Measurements from ENCODE around the gene CACNB2. TPM values are rescaled to one million over a fixed set of nuclear protein-coding genes. Genes with fewer than 3 reads are reported as not detected.

The CACNB2 gene
- total RNA-seq, 2 donors from 2014 or later, result 4.5 to 56.7 TPM

GRCh38 chr10:18450298-18450697 lies 310.1 kb downstream of the CACNB2 start:
- no peak for TF ChIP-seq CTCF (IDR thresholded peaks at IDR 0.05)
- H3K27ac ChIP-seq, result no peak overlapping the region
- no peak for DNase-seq (ENCODE audit: low spot score)
- ATAC-seq (ENCODE audit: insufficient number of reproducible peaks, low FRiP score, low read depth), result no peak
- no peaks in the 10 kb centered on the region for H3K27me3 ChIP-seq (replicated peaks; ENCODE audit: insufficient read depth)
- no peak overlapping the region for H3K4me3 ChIP-seq
- no peaks in the 10 kb centered on the region for H3K9me3 ChIP-seq
- peaks cover 0 to 4% of the 10 kb centered on the region in 2 donors for H3K4me1 ChIP-seq (ENCODE audit: control insufficient read depth in 1 of 2, low read depth in 2 of 2)
- H3K36me3 ChIP-seq, result no peaks in the 10 kb centered on the region

GRCh38 chr10:18455086-18455884 lies 315.1 kb downstream of the CACNB2 start:
- Histone ChIP-seq H3K4me1 (ENCODE audit: control insufficient read depth in 1 of 2, low read depth in 2 of 2) (no peaks in the 10 kb centered on the region), H3K9me3 (no peaks in the 10 kb centered on the region), H3K36me3 (no peaks in the 10 kb centered on the region), H3K27ac (no peak overlapping the region), H3K27me3 (replicated peaks; ENCODE audit: insufficient read depth) (no peaks in the 10 kb centered on the region), H3K4me3 (no peak overlapping the region)
- DNase-seq (ENCODE audit: low spot score), result no peak
- no peak for TF ChIP-seq CTCF (IDR thresholded peaks at IDR 0.05)
- no peak for ATAC-seq (ENCODE audit: insufficient number of reproducible peaks, low FRiP score, low read depth)

- H3K27ac ChIP-seq, result no peak overlapping the region
- no peaks in the 10 kb centered on the region for H3K9me3 ChIP-seq
- no peaks in the 10 kb centered on the region for H3K4me1 ChIP-seq (ENCODE audit: control insufficient read depth in 1 of 2, low read depth in 2 of 2)
- no peak for TF ChIP-seq CTCF (IDR thresholded peaks at IDR 0.05)
- no peak for ATAC-seq (ENCODE audit: insufficient number of reproducible peaks, low FRiP score, low read depth)
- no peak overlapping the region for H3K4me3 ChIP-seq
- DNase-seq (ENCODE audit: low spot score), result no peak
- no peaks in the 10 kb centered on the region for H3K27me3 ChIP-seq (replicated peaks; ENCODE audit: insufficient read depth)
- no peaks in the 10 kb centered on the region for H3K36me3 ChIP-seq
Observed at GRCh38 chr10:18456984-18457383, 316.8 kb downstream of the CACNB2 start.

- DNase-seq (ENCODE audit: low spot score) (no peak), ATAC-seq (ENCODE audit: insufficient number of reproducible peaks, low FRiP score, low read depth) (no peak)
- Histone ChIP-seq H3K27ac (no peak overlapping the region), H3K36me3 (no peaks in the 10 kb centered on the region), H3K27me3 (replicated peaks; ENCODE audit: insufficient read depth) (no peaks in the 10 kb centered on the region), H3K9me3 (no peaks in the 10 kb centered on the region), H3K4me3 (no peak overlapping the region), H3K4me1 (ENCODE audit: control insufficient read depth in 1 of 2, low read depth in 2 of 2) (no peaks in the 10 kb centered on the region)
- no peak for TF ChIP-seq CTCF (IDR thresholded peaks at IDR 0.05)
Observed at GRCh38 chr10:18460032-18460431, 319.8 kb downstream of the CACNB2 start.

GRCh38 chr10:18463673-18464211 lies 323.5 kb downstream of the CACNB2 start:
- Histone ChIP-seq H3K27me3 (replicated peaks; ENCODE audit: insufficient read depth) (no peaks in the 10 kb centered on the region), H3K27ac (no peak overlapping the region), H3K9me3 (no peaks in the 10 kb centered on the region), H3K36me3 (no peaks in the 10 kb centered on the region), H3K4me3 (no peak overlapping the region), H3K4me1 (ENCODE audit: control insufficient read depth in 1 of 2, low read depth in 2 of 2) (no peaks in the 10 kb centered on the region)
- ATAC-seq (ENCODE audit: insufficient number of reproducible peaks, low FRiP score, low read depth), result no peak
- DNase-seq (ENCODE audit: low spot score), result no peak
- TF ChIP-seq CTCF (IDR thresholded peaks at IDR 0.05), result no peak
